DND-41 (cell line): ENCODE results near the gene SLC4A1AP.

ENCODE experiments used
- CTCF ChIP-seq: IDR thresholded peaks from 2 replicates; pipeline ENCODE4 v1.5.1; 2012; ENCODE audit warnings: borderline replicate concordance, low read length, moderate library complexity, mild to moderate bottlenecking; ENCODE audit not compliant: poor library complexity, severe bottlenecking; ENCODE audit errors: extremely low read depth
- EZH2 ChIP-seq: IDR thresholded peaks from 3 replicates; pipeline ENCODE4 v1.6.1; 2012; ENCODE audit warnings: borderline replicate concordance, low read depth, mild to moderate bottlenecking, moderate library complexity, low read length, inconsistent platforms; ENCODE audit not compliant: severe bottlenecking

GRCh38 chr2:27709960-27710575 is 46.4 kb downstream of the SLC4A1AP start:
- TF ChIP-seq EZH2 (no peak), CTCF (no peak)
